Measurements from ENCODE around the gene DCTN3.

Gene DCTN3

DNA sequence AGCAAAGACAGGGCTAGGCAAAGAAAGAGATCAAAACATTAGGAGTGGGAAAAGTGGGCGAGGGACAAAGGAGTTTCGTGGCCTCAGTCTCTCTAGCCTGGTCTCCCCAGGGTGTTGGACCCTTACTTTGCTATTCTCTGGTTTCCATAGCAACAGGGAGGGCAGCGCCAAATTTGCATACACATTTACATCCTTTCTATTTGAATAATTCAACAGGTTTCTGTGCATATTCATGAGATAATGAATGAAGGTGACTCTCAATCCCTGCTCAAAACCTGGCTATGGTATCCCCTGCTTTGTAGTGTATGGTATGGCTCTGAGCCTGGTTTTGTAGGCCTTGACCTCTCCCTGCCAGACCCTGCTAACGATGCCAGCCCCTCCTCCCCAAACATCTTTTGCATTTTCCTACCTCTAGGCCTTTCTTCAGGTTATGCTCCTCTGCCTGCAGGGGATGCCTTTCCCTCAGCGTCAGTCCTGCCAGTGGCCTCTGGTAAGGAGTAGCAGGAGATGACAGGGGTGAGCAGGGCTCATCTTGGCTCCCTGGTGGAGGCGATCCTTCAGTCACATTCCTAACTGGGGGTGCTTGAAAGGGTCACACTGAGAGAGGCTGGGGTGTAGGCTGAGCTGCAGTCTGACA, 18.2 kb downstream of the DCTN3 start:
- TF ChIP-seq POLR2A (IDR thresholded peaks at IDR 0.05; ENCODE audit: low read length) (no peak), GATA1 (IDR thresholded peaks at IDR 0.05; ENCODE audit: low read depth, low read length) (no peak)
- no peak for DNase-seq

DNA sequence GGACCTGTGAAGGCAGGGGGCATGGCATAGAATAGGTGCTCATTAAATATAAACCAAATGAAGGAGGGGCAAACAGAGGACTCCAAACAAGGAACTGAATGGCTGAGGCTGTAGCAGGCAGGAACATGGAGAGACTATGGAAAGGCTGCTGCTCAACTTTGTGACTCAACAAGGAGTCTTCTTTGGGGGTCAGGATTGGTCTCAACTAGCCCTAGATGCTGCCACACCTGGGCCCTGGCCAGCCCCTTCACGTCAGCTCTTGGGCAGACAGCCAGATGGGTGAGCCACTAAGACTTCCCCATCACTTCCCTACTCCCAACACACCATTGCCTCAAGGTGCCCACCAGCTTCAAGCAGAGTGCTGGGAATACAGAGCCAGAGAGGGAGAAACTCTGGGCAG, 19.4 kb downstream of the DCTN3 start:
- TF ChIP-seq GATA1 (IDR thresholded peaks at IDR 0.05; ENCODE audit: low read depth, low read length) (no peak), POLR2A (IDR thresholded peaks at IDR 0.05; ENCODE audit: low read length) (no peak)
- DNase-seq, result no peak

DNA sequence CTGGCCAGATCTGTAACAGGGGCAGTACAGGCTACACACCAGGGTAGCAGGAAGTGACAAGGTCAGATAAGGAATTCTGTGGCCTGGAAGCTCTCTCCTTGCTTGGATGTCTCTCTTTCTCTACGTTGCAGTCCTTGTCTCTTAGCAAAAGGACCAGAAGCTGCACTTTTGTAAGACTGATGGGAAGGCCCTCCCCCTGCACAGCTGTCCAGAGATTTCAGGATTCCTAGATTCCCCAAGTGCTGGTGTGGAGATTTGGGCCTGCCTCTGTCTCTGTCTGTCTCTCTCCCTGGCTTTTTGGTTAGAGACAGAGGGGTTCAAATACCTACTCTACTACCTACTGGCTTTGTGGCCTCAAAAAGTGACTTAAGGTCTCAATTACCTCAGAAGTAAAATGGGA, 20.7 kb downstream of the DCTN3 start:
- no peak for DNase-seq
- no peak for TF ChIP-seq POLR2A (IDR thresholded peaks at IDR 0.05; ENCODE audit: low read length)
- no peak for TF ChIP-seq GATA1 (IDR thresholded peaks at IDR 0.05; ENCODE audit: low read depth, low read length)

DNA sequence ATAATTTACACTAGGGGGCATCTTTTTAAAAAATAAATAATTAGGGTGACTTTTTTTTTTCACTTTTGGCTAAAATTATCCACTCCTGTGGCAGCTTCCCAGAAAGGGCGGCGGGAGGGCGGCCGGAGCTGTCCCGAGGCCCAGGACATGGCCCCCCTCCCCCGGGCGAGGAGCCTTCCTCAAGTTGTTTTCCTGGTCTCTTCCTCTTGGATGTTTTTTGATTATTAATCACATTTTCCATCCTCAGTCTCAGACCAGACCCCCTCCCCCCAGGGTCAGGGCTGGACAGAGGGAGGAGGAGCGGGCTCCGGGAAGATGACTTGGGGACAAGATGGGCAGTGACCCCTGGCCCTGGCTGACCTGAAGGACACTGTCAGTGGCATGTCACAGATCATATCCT, 26.1 kb downstream of the DCTN3 start:
- no peak for DNase-seq
- TF ChIP-seq POLR2A (IDR thresholded peaks at IDR 0.05; ENCODE audit: low read length) (no peak), GATA1 (IDR thresholded peaks at IDR 0.05; ENCODE audit: low read depth, low read length) (no peak)

DNA sequence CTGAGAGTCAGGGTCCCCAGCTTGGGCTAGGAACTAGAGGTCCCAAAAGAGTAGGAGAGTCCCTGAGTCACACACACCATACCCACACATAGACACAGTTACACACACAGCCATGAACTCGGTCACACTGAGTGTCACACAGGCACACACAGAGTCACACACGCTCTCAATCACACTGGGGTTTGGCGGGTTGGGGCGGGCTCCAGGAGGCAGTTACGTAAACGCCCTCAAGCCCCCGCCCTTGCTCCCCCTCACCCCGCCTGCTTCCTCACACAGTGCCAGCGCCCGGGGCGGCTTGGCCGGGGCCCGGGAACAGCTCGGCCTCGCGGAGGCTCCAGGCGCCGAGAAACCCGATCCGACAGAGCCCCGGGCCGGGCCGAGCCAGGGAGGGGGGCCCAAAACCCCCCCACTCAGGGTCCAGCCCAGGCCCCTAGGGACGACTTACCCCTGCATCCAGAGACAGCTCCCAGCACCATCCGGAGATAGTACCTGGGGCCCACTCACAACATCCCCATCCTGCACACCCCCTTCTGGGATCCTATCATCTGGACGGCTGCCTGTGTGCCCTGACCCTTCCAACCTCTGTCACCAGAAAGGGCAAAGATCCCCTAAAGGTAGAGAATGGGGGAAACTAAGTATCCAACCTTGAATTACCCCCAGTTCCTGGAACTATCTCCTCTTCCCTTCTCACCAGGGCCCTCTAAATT, 27.2 kb downstream of the DCTN3 start:
- no peak for DNase-seq
- TF ChIP-seq POLR2A (IDR thresholded peaks at IDR 0.05; ENCODE audit: low read length), result no peak

DNA sequence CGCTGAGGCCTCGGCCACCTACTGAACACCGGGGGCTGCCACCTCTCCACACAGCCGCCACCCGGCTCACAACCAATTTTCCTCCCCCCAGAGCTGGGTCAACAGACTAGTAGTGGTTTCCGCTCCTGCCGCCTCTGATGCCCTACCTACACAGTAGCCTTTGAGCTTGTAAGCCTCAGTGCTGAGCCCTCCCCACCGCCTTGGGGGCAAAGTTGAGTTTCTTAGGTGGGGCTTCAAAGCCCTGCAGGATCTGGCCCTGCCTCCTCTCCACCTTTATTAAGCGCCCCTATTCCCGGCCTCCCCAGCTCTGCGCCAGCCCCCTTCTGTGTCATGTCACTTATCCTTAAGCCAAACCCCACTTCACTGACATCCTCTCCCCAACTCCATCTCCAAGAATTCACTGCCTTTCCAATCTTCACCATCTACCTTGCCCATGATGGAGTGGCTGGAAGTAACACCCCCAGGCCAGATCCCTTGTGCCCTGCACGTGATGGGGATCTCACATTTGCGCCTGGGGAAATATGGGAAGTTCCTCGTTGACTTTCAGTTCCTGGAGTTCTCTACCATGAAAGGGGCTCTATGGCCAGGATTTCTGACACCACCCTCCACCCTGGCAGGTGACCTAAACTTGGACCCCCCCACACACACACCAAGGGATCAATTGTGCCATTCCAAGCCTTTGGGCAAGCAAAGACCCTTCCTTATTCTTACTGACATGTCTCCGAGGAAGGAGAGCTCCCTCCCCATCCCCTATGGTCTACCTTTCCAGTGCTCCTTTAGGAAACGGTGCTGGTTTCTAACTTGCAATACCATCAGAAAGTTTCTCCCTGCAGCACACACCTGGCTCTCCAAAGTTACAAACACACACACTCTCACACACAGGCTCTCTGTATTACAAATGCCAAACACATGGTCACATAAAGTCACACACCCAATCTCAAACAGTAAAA, 28.1 kb downstream of the DCTN3 start:
- TF ChIP-seq GATA1 (IDR thresholded peaks at IDR 0.05; ENCODE audit: low read depth, low read length), result no peak
- no peak for TF ChIP-seq POLR2A (IDR thresholded peaks at IDR 0.05; ENCODE audit: low read length)
- DNase-seq, result no peak

DNA sequence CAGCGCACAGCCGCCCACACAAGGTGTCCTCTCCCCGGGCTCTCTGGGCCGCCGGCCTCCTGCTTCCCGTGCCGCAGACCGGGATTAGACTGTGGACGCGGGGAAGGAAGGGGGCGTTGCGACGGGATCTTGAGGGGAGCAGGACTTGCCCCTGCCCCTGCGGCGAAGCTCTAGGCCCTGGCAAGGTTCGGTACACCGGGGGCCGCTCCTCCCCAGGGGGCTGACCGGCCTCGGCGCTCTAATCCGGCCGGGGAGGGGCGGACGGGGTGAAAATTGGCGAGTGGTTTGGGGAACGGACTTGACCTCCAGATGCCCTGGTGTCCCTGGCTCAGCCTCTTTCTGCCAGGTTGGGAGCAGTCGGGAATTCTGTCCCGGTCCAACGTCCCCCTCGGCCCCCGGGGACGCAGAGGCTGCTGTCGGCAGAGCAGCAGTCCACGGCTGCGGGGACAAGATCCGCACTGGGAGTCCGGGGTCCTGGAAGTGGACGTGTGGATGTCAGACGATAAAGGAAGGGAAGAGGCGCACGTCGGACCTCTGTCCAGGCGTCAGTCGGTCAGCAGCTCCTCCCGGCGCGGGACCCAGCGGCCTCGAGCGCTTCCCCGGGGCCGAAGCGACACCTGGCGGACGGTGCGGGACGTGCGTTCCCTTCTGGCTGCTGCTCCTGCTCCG, 28.9 kb downstream of the DCTN3 start:
- DNase-seq, result peak; percentile 71 to 85
- no peak for TF ChIP-seq GATA1 (IDR thresholded peaks at IDR 0.05; ENCODE audit: low read depth, low read length)
- TF ChIP-seq POLR2A (IDR thresholded peaks at IDR 0.05; ENCODE audit: low read length), result no peak

DNA sequence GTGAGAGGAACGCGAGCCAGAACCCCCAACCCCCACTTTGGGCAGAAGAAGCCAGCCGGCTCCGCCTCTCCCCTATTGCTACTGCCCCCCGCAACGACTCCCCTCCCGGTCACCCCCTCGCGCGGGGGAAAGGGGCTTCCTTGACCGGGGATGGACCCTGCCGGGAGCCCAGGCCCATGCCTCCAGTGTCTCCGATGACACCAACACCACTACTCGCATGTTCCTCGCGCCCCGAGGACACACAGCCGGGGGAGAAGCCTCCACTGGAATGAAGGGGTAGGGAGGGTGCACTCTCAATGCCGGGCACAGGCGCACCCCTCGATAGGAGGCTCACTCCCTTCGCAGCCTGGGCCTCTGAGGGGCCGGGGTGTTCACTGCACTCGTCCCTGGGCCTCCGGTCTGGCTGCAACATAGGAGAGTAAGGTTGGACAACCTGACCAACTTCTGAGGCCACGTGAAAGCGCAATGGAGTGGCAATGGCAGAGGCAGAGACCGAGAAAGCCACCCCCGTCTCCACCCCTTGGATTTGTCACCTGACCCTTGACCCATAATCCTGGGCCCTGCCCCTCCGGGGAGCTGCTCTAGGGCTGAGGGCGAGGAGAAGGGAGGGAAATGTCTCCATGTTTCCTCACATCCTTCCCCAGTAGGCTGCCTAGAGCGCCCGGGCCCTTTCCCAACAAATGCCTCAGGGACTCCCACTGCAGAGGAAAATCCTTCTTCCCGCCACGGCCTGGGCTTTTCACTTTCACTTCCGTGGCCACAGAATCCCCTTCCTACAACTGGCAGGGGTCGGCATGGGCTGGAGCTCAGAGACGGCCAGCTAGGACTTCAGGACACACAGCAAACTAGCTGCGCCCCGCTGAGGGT, 29.7 kb downstream of the DCTN3 start:
- no peak for DNase-seq

DNA sequence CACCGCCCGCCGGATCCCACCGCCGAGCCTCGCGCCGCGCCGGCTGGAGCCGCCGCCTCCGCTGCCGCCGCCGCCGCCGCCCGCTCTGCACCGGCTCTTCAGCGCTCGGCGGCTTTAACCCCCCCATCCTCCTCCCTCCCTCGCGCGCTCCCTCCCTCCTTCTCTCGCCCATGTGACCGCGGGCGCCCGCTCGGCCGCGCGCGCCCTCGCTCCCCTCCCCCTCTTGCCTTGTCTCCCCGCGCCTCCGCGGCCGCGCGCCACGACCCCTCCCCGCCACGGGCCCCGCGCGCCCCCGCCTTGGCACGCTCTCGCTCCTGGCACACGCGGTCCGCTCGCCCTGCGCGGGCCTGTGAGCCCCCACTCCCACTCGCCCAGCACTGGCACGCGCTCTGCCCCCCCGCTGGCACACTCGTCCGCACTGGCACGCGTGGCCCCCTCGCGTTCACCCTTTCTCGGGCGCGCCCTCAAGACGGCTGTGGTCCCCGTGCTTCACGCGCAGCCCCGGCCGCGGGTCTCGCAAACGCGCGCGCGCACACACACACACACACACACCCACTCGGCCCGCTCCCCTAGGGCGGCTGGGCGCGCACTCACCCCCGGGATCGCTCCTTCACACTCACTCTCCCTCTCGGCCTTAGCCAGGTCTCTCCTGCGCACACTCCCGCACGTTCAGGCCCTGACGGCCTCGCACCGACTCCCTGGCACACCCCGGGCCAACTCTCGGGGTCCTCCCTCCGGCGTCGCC, 30.5 kb downstream of the DCTN3 start, which contains the start of gene CNTFR:
Gene CNTFR, minus strand, starts transcription at position 89 of the 745 bp plus-strand sequence. CDS start 20,743 bp downstream, outside the sequence.
- peak; percentile 9 to 18 for DNase-seq
- TF ChIP-seq POLR2A (IDR thresholded peaks at IDR 0.05; ENCODE audit: low read length), result no peak
- TF ChIP-seq GATA1 (IDR thresholded peaks at IDR 0.05; ENCODE audit: low read depth, low read length), result no peak

More for the DNA sequence above, 29.7 kb downstream of the DCTN3 start:
- TF ChIP-seq POLR2A (IDR thresholded peaks at IDR 0.05; ENCODE audit: low read length) (no peak), GATA1 (IDR thresholded peaks at IDR 0.05; ENCODE audit: low read depth, low read length) (no peak)

DNA sequence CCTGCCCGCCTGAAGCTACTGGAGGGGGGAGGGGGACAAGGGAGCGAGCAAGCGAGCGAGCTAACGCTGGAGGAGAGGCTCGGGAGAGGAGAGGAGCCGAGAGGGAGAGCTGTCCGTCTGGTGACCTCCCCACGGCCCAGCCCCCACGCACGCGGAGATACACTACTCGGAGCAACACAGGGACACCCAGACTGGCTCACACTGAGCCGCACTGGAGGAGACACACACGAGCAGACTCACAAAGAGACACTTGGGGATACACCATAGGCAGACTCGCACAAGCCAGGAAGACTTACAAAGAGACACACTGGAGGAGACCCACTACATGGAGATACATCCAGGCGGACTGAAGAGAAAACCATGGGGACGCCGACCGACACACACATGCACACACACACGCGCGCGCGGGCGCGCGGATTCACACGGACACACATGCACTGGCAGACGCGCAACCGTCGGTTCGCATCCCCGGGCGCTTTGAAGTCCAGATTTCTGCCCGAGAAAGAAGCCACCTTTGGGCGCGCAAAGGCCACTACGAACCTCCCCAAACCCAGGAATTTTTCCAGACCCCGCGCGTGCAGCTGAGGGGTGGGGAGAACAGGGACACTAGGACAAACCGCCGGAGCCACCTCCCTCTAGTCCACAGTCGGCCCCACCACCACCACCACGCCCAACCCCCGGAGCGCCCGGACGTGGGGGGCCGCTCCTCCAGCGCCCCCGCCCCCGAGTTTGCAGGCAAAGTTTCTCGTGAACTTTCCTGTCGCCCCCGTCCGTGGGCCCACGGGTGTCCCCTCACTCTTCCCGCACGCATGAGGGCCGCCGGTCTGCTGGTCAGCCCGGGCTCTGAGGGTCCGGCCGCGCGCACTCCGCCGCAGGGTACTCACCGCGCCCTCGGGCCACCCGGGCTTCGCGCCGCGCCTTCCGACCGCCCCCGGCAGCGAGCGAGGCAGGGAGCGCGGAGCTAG, 31.3 kb downstream of the DCTN3 start:
- no peak for DNase-seq
- TF ChIP-seq POLR2A (IDR thresholded peaks at IDR 0.05; ENCODE audit: low read length) (no peak), GATA1 (IDR thresholded peaks at IDR 0.05; ENCODE audit: low read depth, low read length) (no peak)

DNA sequence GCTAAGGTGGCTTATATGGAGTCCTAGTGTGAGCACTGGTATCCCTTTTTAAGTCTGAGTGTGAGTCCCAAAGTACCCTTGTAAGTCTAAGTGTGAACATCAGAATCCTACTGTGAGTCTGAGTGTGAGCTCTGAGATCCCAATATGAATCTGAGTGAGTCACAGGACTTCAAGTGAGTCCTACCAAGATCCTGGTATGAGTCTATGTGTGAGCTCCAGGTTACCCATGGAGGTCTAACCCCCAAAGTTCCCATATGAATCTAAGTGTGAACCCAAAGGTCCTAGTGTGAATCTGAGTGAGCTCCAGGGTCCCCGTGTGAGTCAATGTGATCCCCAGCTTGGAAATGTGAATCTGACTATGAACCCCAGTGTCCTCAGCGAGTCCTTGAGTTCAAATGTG, 33.0 kb downstream of the DCTN3 start:
- TF ChIP-seq POLR2A (IDR thresholded peaks at IDR 0.05; ENCODE audit: low read length), result no peak
- TF ChIP-seq GATA1 (IDR thresholded peaks at IDR 0.05; ENCODE audit: low read depth, low read length), result no peak
- no peak for DNase-seq

All from erythroblast (primary cell).